HG03457 (cell line): ENCODE measurements around the gene TTC39A.
"Not testable (repeated sequence)": the region's sequence is repeated elsewhere in the genome, so short reads cannot be mapped to it uniquely, and the experiment has no call there.

ENCODE experiments used
- ATAC-seq: cut with Tn5 transposase; IDR thresholded peaks from one replicate; pipeline ENCODE4 v1.9.1; 2021; ENCODE audit warnings: moderate number of reproducible peaks; ENCODE audit not compliant: unreplicated experiment

Gene TTC39A

DNA sequence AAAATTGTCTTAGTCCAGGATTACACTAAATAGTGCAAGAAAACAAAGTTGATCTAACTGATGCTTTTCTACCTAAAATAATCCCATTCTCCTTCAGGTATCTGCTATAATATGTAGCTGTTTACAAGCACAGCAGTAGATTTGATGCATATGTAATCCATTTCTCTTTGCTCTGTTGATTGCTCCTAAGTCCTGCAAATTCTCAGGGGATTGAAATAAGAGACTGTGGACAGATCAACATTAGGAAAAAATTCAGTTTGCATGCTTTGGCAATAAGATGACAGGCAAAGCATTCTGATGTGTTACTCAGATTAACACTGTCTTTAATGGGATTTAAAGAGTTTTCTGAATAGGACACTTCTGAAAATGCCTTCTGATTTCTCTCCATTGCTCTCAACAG, 59.6 kb downstream of the TTC39A start:
- no peak for ATAC-seq

DNA sequence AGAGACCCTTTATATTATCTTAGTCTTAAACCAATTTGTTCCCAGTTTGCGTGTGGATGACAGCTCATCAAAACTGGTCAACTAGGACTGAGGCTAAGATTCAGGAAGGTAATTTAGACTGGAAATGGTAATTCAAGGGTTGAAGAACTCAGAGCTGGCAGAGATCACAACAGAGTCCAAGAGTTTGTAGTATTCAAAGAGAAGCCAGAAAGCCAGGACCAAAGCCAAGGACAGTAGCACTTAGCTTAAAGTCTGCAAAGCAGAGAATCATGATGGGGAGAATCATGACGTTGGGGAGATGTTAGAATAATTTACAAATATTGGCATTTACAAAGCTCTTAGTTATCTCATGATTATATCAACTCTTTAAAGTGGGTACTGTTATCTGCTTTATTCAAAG, 61.7 kb downstream of the TTC39A start:
- ATAC-seq: no peak

DNA sequence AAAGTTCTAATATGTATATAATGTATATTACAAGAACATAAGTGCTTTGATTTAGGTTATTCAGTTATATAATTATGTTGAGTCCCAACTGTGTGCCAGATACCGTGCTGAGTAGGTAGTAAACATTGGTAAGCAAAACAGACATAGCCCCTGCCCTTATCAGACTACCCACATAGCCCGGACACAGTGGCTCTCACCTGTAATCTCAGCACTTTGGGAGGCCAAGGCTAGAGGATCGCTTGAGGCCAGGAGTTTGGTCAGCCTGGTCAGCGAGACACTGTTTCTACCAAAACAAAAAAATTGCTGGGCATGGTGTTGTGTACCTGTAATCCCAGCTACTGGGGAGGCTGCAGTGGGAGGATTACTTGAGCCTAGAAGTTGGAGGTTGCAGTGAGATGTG, 63.6 kb downstream of the TTC39A start:
- ATAC-seq: no peak

DNA sequence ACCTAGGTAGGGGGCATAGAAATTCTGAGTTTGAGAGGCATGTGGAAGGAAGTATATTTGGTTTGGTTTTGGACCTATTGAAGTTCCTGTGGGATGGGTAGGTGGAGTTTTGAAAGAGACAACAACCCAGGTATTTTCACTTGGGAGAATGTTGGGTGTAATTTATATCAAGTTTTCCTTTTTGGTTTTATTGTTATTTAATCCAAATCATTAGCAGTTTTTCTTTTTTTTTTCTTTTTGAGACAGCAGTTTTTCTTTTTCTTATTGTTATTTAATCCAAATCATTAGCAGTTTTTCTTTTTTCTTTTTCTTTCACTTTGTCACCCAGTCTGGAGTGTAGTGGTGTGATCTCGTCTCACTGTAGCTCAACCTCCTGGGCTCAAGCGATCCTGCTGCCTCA, 64.2 kb downstream of the TTC39A start:
- no peak for ATAC-seq

DNA sequence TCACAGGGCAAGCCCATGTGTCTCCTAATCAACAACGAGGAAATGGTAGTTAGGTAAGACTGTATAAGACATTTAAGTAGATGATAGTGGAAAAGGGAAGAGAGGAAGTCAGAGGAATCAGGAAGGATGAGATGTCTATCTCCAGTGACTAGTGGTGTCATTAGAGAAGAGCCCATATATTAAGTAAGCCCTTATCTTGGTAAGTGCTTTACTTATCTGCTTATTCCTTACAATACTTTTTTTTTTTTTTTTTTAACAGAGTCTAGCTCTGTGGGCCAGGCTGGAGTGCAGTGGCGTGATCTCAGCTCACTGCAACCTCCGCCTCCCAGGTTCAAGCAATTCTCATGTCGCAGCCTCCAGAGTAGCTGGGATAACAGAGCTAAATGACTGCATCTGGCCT, 64.7 kb downstream of the TTC39A start:
- no peak for ATAC-seq

DNA sequence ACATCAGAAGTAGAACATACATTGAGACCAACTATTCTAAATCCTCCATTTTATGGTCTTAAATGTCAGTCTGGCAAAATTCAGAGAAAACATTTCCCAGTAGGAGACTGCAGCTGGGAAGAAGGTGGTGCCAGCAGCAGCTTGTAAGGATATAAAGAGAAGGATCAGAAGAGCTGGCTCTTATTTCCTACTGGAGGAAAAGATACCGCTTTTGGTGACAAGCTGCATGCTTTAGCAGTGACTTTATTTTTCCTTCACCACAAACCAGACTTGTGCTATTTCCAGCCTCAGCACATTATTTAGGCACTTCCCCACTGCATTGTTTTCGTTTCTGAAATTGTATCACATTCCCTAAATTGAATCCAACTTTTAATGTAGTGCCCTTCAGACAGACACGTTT, 65.9 kb downstream of the TTC39A start:
- ATAC-seq: no peak

DNA sequence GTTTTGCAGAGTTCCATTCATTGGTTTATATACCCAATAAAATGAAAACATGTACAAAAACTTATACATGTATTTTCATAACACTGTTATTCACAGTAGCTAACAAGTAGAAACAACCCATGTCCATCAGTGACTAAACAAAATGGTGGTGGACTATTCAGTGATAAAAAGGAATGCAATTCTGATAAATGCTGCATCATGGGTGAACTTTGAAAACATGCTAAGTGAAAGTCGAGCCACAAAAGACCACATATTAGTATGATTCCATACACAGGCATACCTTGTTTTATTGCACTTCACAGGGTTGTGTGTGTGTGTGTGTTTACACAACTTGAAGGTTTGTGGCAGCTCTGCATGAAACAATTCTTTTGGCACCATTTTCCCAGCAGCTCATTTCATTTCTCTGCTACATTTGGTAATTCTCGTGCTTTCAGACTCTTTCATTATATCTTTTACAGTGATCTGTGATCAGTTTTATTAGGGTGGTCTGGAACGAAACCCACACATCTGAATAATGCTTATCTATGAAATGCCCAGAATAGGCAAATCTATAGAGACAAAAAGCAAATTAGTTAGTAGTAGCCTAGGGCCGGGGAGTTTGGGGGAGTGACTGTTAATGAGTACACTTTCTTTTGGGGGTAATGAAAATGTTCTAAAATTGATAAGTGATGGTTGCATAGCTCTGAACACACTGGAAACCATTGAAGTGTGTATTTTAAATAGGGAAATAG, 67.0 kb downstream of the TTC39A start:
- ATAC-seq: no peak

DNA sequence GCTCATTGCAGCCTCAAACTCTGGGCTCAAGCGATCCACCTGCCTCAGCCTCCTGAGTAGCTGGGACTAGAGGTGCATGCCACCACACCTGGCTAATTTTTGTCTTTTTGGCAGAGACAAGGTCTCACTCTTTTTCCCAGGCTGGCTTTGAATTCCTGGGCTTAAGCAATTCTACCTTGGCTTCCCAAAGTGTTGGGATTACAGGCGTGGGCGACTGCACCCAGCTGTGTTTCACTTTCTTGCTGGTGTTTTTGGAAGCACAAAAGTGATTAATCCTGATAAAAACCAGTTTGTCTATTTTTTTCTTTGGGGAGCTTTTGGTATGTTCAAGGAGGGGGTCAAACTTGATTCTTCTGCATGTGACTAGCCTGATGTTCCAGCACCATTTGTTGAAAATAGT, 75.0 kb downstream of the TTC39A start:
- ATAC-seq: no peak

DNA sequence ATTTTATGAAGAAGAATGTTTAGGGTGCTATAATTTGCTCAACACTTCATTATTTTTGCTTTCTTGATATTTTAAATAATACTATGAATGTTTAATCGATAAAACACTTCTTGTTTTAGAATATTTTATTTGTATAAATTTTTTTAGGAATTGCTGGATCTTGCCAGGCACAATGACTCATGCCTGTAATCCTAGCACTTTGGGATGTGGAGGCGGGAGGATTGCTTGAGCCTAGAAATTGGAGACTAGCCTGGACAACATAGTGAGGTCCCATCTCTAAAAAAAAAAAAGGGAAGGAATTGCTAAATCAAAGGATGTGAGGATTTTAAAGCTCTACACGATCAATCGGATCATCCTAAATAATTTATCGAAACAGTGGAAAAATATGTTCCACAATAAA, 76.7 kb downstream of the TTC39A start:
- no peak for ATAC-seq

DNA sequence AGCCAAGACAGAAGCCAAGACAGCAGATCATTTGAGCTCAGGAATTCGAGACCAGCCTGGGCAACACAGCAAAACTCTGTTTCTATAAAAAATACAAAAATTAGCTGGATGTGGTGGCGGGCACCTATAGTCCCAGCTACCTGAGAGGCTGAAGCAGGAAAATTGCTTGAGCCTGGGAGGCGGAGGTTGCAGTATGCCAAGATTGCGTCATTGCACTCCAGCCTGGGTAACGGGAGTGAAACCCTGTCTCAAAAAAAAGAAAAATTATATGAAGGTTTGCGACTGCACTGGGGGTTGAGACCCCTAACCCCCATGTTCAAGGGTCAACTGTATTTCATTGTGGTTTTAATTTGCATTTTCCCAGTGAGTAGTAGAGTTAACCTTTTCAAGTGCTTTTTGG, 78.0 kb downstream of the TTC39A start:
- no peak for ATAC-seq

DNA sequence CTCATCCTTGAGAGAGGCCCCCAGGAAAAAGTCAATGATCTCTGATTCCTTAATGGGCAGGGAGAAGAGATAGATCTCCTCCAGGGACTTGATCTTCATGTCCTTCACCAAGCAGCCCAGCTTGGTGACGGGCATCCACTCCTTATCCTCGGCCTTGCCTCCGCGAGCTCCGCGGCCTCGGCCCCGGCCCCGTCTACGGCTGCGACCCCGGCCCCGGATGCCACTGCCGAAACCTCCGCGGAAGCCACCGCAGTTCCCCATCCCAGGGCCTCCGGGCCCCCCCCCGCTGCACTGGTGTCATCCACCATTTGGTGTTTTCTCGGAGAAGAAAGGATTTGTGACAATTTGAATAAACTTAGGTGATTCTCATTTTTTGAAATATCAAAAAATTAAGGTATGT, 79.2 kb downstream of the TTC39A start:
- ATAC-seq: not testable (repeated sequence)

DNA sequence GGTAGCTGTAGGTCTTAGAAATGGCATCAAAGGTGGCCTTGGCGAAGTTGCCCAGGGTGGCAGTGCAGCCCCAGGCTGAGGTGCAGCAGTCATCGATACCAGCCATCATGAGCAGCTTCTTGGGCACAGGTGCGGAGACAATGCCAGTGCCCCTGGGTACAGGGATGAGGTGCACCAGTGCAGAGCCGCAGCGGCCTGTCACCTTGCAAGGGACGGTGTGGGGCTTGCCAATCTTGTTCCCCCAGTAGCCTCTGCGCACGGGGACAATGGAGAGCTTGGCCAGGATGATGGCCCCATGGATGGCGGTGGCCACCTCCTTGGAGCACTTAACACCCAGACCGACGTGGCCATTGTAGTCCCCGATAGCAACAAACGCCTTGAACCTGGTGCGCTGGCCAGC, 79.6 kb downstream of the TTC39A start:
- ATAC-seq: not testable (repeated sequence)

DNA sequence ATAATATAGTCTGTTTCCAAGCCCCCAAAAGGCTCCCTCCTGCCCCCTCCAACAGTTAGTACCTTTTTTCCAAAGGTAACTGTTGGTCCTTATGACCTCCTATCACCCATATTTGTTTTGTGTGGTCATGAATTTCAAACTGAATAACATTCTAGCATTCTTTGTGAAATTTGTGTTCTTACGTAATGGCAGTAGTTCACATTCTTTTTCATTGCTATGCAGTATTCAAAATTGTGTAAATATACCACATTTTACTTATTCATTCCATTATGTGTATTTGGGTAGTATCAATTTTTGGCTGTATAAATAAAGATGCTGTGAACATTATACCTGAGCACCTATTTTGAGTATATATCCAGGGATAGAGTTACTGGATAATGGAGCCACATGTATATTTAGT, 80.9 kb downstream of the TTC39A start:
- no peak for ATAC-seq

DNA sequence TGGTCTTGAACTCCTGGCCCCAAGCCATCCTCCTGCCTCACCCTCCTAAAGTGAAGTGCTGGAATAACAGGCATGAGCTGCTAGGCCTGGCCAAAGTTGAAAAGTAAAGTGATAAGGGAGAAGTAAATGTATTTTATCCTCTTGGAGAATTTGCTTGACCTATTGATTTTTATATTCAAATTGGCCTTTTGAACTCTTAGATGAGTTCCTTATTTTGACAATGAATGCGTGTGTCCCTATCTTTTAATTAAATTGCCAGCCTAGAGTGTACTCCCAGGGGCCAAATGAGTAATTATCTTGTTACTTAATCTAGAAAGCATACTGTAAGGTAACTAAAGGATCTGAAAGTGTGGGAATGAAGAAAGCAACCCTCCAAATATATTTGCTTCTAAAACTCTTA, 82.9 kb downstream of the TTC39A start:
- no peak for ATAC-seq

DNA sequence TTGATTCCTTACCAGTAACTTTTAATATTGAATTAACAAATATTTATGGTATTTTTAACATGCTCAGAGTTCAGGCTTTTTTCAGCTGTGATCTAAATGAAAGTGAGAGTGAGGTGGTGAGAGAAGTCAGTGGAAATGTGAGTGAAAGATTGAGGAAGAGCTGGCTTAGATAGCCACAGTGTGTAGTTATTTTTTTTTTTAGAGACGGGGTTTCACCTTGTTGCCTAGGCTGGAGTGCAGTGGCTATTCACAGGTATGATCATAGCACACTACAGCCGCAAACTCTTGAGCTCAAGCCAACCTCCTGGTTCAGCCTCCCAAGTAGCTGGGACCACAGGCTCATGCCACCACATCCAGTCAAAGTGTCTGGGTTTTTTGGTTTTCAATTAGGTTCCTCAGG, 83.3 kb downstream of the TTC39A start:
- no peak for ATAC-seq

DNA sequence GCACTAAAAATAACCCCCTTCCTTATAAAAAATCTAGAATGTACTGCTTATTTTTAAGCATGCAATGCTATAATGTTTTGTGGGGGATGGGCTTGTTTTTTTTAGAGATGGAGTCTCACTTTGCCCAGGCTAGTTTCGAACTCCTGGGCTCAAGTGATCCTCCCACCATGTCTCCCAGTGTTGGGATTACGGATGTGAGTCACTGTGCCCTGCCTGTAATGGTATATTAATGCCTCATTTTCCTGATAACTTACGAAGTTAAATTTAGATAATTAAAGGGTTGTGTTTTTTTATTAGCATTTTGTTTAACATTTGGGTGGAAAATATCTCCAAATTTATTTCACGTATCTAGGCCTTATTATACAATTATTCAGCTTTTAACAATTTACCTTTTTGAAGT, 87.8 kb downstream of the TTC39A start:
- ATAC-seq: no peak

DNA sequence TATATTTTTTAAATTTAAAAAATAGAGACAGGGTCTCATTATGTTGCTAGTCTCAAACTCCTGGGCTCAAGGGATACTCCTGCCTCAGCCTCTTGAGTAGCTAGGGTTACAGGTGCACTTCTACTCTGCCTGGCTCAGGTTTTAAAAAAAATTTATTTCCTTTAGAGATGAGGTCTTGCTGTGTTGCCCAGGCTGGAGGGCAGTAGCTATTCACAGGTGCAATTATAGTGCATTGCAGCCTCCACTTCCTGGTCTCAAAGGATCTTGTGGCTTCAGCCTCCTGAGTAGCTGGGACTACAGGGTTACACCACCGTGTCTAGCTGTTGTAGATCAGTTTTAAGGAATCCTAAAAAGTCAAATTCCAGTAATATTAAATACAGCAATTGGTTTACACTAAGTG, 89.2 kb downstream of the TTC39A start:
- no peak for ATAC-seq

DNA sequence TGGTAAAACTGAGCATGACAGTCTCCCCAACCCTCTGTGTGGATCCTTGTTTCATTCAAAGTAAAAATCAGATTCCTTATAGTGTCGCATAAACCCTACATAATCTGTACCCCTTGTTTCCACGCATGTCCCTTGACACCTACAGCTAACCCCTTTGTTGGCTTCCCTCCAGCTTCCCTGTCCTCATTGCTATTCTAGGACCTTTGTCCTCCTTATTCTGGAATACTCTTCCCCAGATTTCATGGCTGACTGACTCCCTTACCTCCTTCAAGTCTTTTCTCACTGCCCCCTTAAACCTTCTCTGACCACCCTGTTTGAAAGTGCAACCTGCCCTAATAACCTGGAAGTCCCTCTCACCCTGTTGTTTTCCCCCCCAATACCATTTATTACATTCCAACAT, 90.3 kb downstream of the TTC39A start:
- no peak for ATAC-seq

DNA sequence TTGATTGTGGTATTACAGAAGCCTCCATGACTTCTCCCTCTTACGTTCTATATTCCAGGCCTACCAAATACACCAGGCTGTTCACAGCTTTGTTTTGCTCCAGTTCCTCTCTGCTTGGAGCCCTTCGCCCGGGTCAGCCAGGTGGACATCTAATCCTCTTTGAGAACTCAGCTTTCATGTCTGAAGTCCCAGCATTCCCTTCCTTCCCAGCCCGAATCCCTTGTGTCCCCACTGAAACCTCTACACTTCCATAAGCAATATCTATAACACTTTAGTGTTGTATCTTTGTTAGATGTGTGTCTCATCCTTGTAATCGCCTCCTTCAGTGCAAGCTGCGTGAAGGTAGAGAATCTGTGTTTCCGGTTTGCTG, 92.3 kb downstream of the TTC39A start:
- ATAC-seq: no peak

DNA sequence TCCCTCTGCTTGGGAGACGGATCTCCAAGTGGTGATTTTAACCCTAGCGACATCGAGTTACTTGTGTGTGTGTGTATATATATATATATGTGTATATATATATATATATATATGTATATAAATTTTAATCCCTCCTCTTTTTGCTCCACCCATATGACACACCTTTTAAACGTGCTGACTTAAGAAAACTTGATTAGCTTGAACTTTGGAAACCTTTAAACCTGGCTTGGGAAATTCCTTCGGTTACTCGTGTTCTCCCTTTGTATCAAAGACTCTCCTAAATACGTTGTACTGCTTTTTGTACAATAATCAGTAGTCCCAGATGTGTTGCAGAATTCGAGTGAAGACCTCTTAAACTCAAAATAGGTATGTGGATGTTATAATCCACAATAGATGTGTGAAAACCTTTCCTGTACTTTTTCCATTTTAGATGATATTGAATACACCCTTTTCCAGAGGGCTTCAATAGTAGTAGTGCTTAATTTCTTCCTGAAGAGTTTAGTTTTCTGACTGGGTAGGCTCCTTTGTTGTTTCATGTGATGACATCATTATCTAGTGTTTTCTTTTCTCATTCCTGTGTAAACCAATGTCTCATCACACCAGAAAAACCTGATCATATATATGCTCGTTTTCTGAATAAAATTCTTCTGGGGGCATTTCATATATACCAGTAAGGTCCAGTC, 92.9 kb downstream of the TTC39A start:
- ATAC-seq: no peak
